Fibroblast of lung (primary cell): ENCODE results near the gene OPTN.

ENCODE experiments used
- CTCF ChIP-seq, 2 donors: IDR thresholded peaks in 1 of 2; conservative IDR thresholded peaks in 1 of 2; 1 replicate in 1 of 2; 2 replicates in 1 of 2; pipeline ENCODE4 v1.5.1; 2011 to 2012; ENCODE audit warnings: low read length in 2 of 2, control low read depth in 1 of 2, inconsistent platforms in 1 of 2, low read depth in 1 of 2, mild to moderate bottlenecking in 1 of 2
- EZH2 ChIP-seq: IDR thresholded peaks from 2 replicates; pipeline ENCODE4 v1.5.1; 2012; ENCODE audit warnings: low read length, control low read depth, mild to moderate bottlenecking; ENCODE audit errors: missing control alignments

- TF ChIP-seq CTCF (conservative IDR thresholded peaks at IDR 0.05 in 1 of 2, IDR thresholded peaks at IDR 0.05 in 1 of 2; ENCODE audit: low read depth in 1 of 2, low read length in 2 of 2), result no peak
- no peak for TF ChIP-seq EZH2
Measured at GRCh38 chr10:13144814-13145213, 44.9 kb downstream of the OPTN start.
